Activated CD8-positive, alpha-beta memory T cell treated with anti-CD3 and anti-CD28 coated beads, Interleukin-2, amount 50 U/mL, for 4 hours (primary cell): Measurements from ENCODE around the gene APLNR.

Experiments
- DNase-seq: peaks from one replicate; pipeline ENCODE4 v3.0.0-alpha.2; 2020

APLNR gene

GRCh38 chr11:57214494-57214893, 22.6 kb downstream of the APLNR start:
- DNase-seq: no peak

- no peak for DNase-seq
Observed at GRCh38 chr11:57214098-57214417, 23.0 kb downstream of the APLNR start.

GRCh38 chr11:57213342-57214097, 23.5 kb downstream of the APLNR start:
- no peak for DNase-seq

- DNase-seq: no peak
Observed at GRCh38 chr11:57210781-57211180, 26.3 kb downstream of the APLNR start.

GRCh38 chr11:57207168-57207567, 29.9 kb downstream of the APLNR start:
- DNase-seq: no peak

GRCh38 chr11:57205041-57205641, 31.9 kb downstream of the APLNR start:
- no peak for DNase-seq

GRCh38 chr11:57203882-57204480, 33.1 kb downstream of the APLNR start:
- DNase-seq: no peak

- no peak for DNase-seq
Observed at GRCh38 chr11:57203359-57203758, 33.7 kb downstream of the APLNR start.

- DNase-seq: no peak
Observed at GRCh38 chr11:57202281-57202680, 34.8 kb downstream of the APLNR start.

- no peak for DNase-seq
Observed at GRCh38 chr11:57200917-57201316, 36.1 kb downstream of the APLNR start.

- DNase-seq: no peak
Observed at GRCh38 chr11:57199330-57199729, 37.7 kb downstream of the APLNR start.

- no peak for DNase-seq
Observed at GRCh38 chr11:57197762-57198161, 39.3 kb downstream of the APLNR start.

- no peak for DNase-seq
Observed at GRCh38 chr11:57196596-57196995, 40.5 kb downstream of the APLNR start.

GRCh38 chr11:57192316-57192715, 44.7 kb downstream of the APLNR start:
- DNase-seq: no peak

GRCh38 chr11:57191311-57192219, 45.5 kb downstream of the APLNR start:
- DNase-seq: no peak

- no peak for DNase-seq
Observed at GRCh38 chr11:57190548-57190947, 46.5 kb downstream of the APLNR start.
